GM23338 (cell line): ENCODE results near the gene OXT. TPM values are rescaled to one million over a fixed set of nuclear protein-coding genes. Genes with fewer than 3 reads are reported as not detected.

Experiments used
- ATAC-seq: fragments of 200-7000 bp; cut with Tn5 transposase; 3 replicates; pipeline ENCODE4 v1.9.1; 2020
- DNase-seq: peaks from one replicate; pipeline ENCODE4 v3.0.0-alpha.2; 2015; ENCODE audit warnings: low spot score
- H2AFZ ChIP-seq: fragments of 200-600 bp; sonication (generic); 2 replicates; pipeline ENCODE4 v1.8.0; 2016; ENCODE audit warnings: antibody characterized with exemption, mild to moderate bottlenecking, moderate library complexity
- H3F3A ChIP-seq: fragments of 200-600 bp; sonication (generic); replicated peaks from 2 replicates; pipeline ENCODE4 v1.8.0; 2017; ENCODE audit warnings: antibody characterized with exemption, mixed run types, low read depth
- H3K27ac ChIP-seq: fragments of 200-600 bp; sonication (generic); 2 replicates; pipeline ENCODE4 v1.6.1; 2016; ENCODE audit warnings: low read depth
- H3K27me3 ChIP-seq: fragments of 200-600 bp; sonication (generic); 2 replicates; pipeline ENCODE4 v1.8.0; 2016; ENCODE audit warnings: mild to moderate bottlenecking, mixed run types, moderate library complexity; ENCODE audit not compliant: insufficient read depth
- H3K36me3 ChIP-seq: fragments of 200-600 bp; sonication (generic); 2 replicates; pipeline ENCODE4 v1.8.0; 2016; ENCODE audit warnings: mild to moderate bottlenecking; ENCODE audit not compliant: insufficient read depth
- H3K4me1 ChIP-seq: fragments of 200-600 bp; sonication (generic); 2 replicates; pipeline ENCODE4 v1.8.0; 2016; ENCODE audit warnings: mild to moderate bottlenecking, moderate library complexity; ENCODE audit not compliant: insufficient read depth
- H3K4me2 ChIP-seq: fragments of 200-600 bp; sonication (generic); 2 replicates; pipeline ENCODE4 v1.7.1; 2017; ENCODE audit warnings: mixed run types
- H3K4me3 ChIP-seq: fragments of 200-600 bp; sonication (generic); 2 replicates; pipeline ENCODE4 v1.6.1; 2016; ENCODE audit warnings: mixed run types
- H3K79me2 ChIP-seq: fragments of 200-600 bp; sonication (generic); replicated peaks from 2 replicates; pipeline ENCODE4 v1.8.0; 2017; ENCODE audit warnings: mild to moderate bottlenecking; ENCODE audit not compliant: insufficient read depth
- H3K9me2 ChIP-seq: fragments of 200-600 bp; sonication (generic); 2 replicates; pipeline ENCODE4 v1.8.0; 2017; ENCODE audit not compliant: insufficient read depth
- H4K20me1 ChIP-seq: fragments of 200-600 bp; sonication (generic); replicated peaks from 2 replicates; pipeline ENCODE4 v1.8.0; 2017; ENCODE audit warnings: mild to moderate bottlenecking; ENCODE audit not compliant: insufficient read depth
- H3K27ac Mint-ChIP-seq: 2 replicates; pipeline ENCODE4 v1.8.0; 2020; ENCODE audit warnings: inconsistent platforms, mild to moderate bottlenecking, moderate library complexity, mixed read lengths
- H3K27me3 Mint-ChIP-seq: 3 replicates; pipeline ENCODE4 v1.8.0; 2022; ENCODE audit warnings: low read depth, mild to moderate bottlenecking, moderate library complexity, mixed read lengths, inconsistent platforms; ENCODE audit not compliant: insufficient read depth, poor library complexity
- H3K36me3 Mint-ChIP-seq: 3 replicates; pipeline ENCODE4 v1.8.0; 2021; ENCODE audit warnings: low read depth, mild to moderate bottlenecking, inconsistent platforms, moderate library complexity, mixed read lengths
- H3K4me1 Mint-ChIP-seq: 3 replicates; pipeline ENCODE4 v1.8.0; 2020; ENCODE audit warnings: mild to moderate bottlenecking, inconsistent platforms, mixed read lengths
- H3K4me3 Mint-ChIP-seq: 3 replicates; pipeline ENCODE4 v1.8.0; 2021; ENCODE audit warnings: moderate library complexity, mild to moderate bottlenecking, inconsistent platforms, mixed read lengths
- H3K9me3 Mint-ChIP-seq: 3 replicates; pipeline ENCODE4 v1.8.0; 2020; ENCODE audit warnings: moderate library complexity, mild to moderate bottlenecking, inconsistent platforms, mixed read lengths
- CREB1 ChIP-seq: fragments of 250-450 bp; sonication (Bioruptor Pico); IDR thresholded peaks from 2 replicates; pipeline ENCODE4 v1.5.0; 2020; ENCODE audit warnings: low read depth, mild to moderate bottlenecking, moderate library complexity
- EZH2 ChIP-seq: fragments of 200-600 bp; sonication (generic); IDR thresholded peaks from one replicate; pipeline ENCODE4 v1.8.0; 2017; ENCODE audit warnings: antibody characterized with exemption, mild to moderate bottlenecking, low read depth; ENCODE audit not compliant: unreplicated experiment
- EZH2phosphoT487 ChIP-seq: fragments of 200-600 bp; sonication (generic); IDR thresholded peaks from one replicate; pipeline ENCODE4 v1.8.1; 2018; ENCODE audit warnings: antibody characterized with exemption; ENCODE audit not compliant: unreplicated experiment
- NANOG ChIP-seq: IDR thresholded peaks from 2 replicates; pipeline ENCODE4 v1.6.1; 2016; ENCODE audit warnings: antibody characterized with exemption, borderline replicate concordance
- POLR2AphosphoS5 ChIP-seq: IDR thresholded peaks from 2 replicates; pipeline ENCODE4 v1.6.1; 2016; ENCODE audit warnings: antibody characterized with exemption, low read depth
- STAT1 ChIP-seq: IDR thresholded peaks from one replicate; pipeline ENCODE4 v1.6.1; 2016; ENCODE audit warnings: antibody characterized with exemption; ENCODE audit not compliant: unreplicated experiment
- ZNF331 ChIP-seq: fragments of 250-450 bp; sonication (Bioruptor Pico); IDR thresholded peaks from 2 replicates; pipeline ENCODE4 v1.5.0; 2020; ENCODE audit warnings: low read depth, mild to moderate bottlenecking, moderate library complexity
- polyA plus RNA-seq: library from polyadenylated mRNA; unstranded; fragments of >200 nt; fragmentation: Nextera tagmentation; extraction: Ambion mirVana; gene quantifications from 2 replicates; pipeline ENCODE4 v1.2.1, GENCODE V29; 2016
- total RNA-seq: library from RNA; depleted of rRNA; stranded (reverse); fragments of >200 nt; shearing (Covaris generic); gene quantifications from 2 replicates; pipeline ENCODE4 v1.2.3, GENCODE V29; 2014
- TF ChIP-seq, protein P1 (sequence below), 2 experiments: fragments of 200-600 bp in 1 of 2; sonication (generic) in 1 of 2; conservative IDR thresholded peaks; 2 replicates each; pipeline versions ENCODE4 v1.5.1 to v1.6.1; 2016 to 2017; ENCODE audit warnings: antibody characterized with exemption in 2 of 2, low read depth in 2 of 2, mild to moderate bottlenecking in 2 of 2, moderate library complexity in 1 of 2
- TF ChIP-seq, protein P2 (sequence below): IDR thresholded peaks from 2 replicates; pipeline ENCODE4 v1.6.1; 2016; ENCODE audit warnings: antibody characterized with exemption

OXT gene
- total and polyA plus RNA-seq, 2 experiments from 2014 or later, result 1.5 TPM; not detected in 1

DNA sequence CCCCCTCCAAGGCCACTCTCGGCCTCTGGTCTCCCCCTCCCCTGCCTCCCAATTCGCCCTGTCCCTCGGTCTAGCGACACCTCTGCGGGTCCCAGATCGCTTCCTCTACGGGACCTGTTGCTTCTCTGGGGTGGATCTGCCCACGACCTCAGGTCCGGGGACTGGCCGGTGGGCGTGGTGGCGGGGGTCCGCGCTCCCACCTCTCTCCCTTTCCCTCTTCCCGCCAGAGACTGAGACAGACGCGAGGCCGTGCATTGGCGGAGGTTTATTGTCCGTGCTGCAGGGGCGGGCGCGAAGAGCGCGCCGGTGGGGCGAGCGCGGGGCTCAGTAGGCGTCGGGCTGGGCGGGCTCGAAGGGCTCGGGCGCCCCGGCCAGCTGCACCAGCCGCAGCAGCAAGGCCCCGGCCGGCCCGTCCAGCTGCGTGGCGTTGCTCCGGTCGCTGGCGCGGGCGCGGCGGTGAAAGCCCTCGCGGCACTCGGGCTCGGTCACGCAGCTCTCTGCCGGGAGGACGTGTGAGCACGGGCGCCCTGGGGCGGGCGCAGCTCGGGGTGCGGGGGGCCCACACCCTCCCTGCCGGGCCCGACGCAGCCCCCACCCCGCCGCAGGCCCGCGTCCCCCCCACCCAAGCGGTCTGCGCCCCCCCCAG lies 11.0 kb downstream of the OXT start:
- peak; percentile 49 for ATAC-seq

DNA sequence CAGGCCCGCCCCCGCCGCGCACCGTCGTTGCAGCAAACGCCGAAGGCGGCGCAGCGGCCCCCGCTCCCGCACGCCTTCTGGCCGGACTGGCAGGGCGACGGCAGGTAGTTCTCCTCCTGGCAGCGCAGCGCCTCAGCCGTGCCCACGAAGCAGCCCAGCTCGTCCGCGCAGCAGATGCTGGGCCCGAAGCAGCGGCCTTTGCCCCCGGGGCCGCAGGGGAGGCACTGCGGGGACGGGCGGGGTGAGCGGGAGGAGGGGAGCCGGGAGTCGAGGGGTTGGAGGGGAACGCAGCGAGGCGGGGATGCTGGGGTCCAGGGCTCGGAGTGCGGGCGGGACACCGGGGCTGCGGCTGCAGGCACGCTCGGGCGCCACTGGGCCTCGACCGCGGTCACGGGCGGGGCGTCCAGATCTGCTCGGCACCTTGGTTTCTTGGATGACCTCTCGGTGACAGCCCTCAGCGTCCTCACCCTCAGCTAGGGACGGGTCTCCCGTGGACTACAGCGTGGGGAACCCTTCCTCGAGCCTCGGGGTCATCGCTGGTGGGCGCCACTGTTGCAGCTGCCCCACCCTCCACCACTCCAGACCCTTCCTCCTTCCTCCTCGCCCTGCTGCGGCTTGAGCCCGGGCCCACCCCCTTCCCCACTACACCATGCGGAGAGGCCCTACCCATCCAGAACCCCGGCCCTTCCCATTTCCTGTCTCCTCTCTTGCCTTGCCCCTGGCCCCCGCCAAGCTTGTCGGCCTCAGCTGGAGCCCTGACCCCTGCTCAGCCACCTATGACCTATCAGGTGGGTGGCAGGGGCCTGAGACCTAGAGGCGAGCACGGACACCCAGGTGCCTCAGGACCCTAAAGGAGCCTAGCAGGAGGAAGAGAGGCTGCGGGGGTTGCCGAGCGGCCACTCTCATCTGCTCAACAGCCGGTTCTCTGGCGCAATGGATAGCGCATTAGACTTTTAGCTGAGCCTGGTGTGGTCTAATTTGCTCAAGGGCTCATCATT lies 11.8 kb downstream of the OXT start:
- Histone ChIP-seq H3K79me2 (no peaks in the 10 kb centered on the region), H3K9me2 (no peaks in the 10 kb centered on the region), H2AFZ (peak overlapping the region; percentile 96), H3K27ac (no peak overlapping the region), H3K4me3 (peak overlapping the region; percentile 61), H3K36me3 (no peaks in the 10 kb centered on the region), H3K4me1 (peaks cover 4% of the 10 kb centered on the region; the same call in 1 of the 2 replicates), H4K20me1 (no peaks in the 10 kb centered on the region), H3K27me3 (peaks cover 53% of the 10 kb centered on the region), H3F3A (no peaks in the 10 kb centered on the region), H3K4me2 (peak overlapping the region; percentile 82)
- Mint-ChIP-seq H3K27ac (no peak overlapping the region), H3K9me3 (no peaks in the 10 kb centered on the region), H3K27me3 (peaks cover 47% of the 10 kb centered on the region), H3K4me3 (peak overlapping the region; percentile 57), H3K36me3 (no peaks in the 10 kb centered on the region), H3K4me1 (peaks cover 3% of the 10 kb centered on the region; the same call in 1 of the 3 replicates)
- ATAC-seq (peak; percentile 73), DNase-seq (peak; percentile 55)
- TF ChIP-seq NANOG, result no peak
- no peak for TF ChIP-seq CREB1 (CRISPR knock-in tag)
- TF ChIP-seq, protein P1, sequence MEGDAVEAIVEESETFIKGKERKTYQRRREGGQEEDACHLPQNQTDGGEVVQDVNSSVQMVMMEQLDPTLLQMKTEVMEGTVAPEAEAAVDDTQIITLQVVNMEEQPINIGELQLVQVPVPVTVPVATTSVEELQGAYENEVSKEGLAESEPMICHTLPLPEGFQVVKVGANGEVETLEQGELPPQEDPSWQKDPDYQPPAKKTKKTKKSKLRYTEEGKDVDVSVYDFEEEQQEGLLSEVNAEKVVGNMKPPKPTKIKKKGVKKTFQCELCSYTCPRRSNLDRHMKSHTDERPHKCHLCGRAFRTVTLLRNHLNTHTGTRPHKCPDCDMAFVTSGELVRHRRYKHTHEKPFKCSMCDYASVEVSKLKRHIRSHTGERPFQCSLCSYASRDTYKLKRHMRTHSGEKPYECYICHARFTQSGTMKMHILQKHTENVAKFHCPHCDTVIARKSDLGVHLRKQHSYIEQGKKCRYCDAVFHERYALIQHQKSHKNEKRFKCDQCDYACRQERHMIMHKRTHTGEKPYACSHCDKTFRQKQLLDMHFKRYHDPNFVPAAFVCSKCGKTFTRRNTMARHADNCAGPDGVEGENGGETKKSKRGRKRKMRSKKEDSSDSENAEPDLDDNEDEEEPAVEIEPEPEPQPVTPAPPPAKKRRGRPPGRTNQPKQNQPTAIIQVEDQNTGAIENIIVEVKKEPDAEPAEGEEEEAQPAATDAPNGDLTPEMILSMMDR (conservative IDR thresholded peaks at IDR 0.05; ENCODE audit: low read depth in 2 of 2), result no peak
- TF ChIP-seq POLR2AphosphoS5, result no peak
- TF ChIP-seq, protein P2, sequence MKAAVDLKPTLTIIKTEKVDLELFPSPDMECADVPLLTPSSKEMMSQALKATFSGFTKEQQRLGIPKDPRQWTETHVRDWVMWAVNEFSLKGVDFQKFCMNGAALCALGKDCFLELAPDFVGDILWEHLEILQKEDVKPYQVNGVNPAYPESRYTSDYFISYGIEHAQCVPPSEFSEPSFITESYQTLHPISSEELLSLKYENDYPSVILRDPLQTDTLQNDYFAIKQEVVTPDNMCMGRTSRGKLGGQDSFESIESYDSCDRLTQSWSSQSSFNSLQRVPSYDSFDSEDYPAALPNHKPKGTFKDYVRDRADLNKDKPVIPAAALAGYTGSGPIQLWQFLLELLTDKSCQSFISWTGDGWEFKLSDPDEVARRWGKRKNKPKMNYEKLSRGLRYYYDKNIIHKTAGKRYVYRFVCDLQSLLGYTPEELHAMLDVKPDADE, result no peak
- TF ChIP-seq STAT1, result no peak
- TF ChIP-seq EZH2, result peak; percentile 81

More for the DNA sequence above, 11.0 kb downstream of the OXT start:
- H2AFZ ChIP-seq, result peak overlapping the region; percentile 94
- H3K4me2 ChIP-seq, result peak overlapping the region; percentile 78
- H3K27ac ChIP-seq, result no peak overlapping the region
- no peaks in the 10 kb centered on the region for H3F3A ChIP-seq
- Mint-ChIP-seq H3K27me3 (peaks cover 44% of the 10 kb centered on the region), H3K4me3 (peak overlapping the region; percentile 69), H3K36me3 (no peaks in the 10 kb centered on the region), H3K27ac (no peak overlapping the region), H3K9me3 (no peaks in the 10 kb centered on the region), H3K4me1 (peaks cover 3% of the 10 kb centered on the region; the same call in 1 of the 3 replicates)
- TF ChIP-seq EZH2phosphoT487 (peak; percentile 36), ZNF331 (no peak), EZH2 (peak; percentile 96)
- H3K36me3 ChIP-seq, result no peaks in the 10 kb centered on the region
- H3K4me1 ChIP-seq, result peaks cover 4% of the 10 kb centered on the region; the same call in 1 of the 2 replicates
- H4K20me1 ChIP-seq, result no peaks in the 10 kb centered on the region
- peak; percentile 40 for DNase-seq
- no peaks in the 10 kb centered on the region for H3K9me2 ChIP-seq
- no peaks in the 10 kb centered on the region for H3K79me2 ChIP-seq
- peaks cover 53% of the 10 kb centered on the region for H3K27me3 ChIP-seq
- H3K4me3 ChIP-seq, result peak overlapping the region; percentile 61
